GM12874 (cell line): ENCODE data around the gene FAM83C.

Experiments used
- CTCF ChIP-seq: IDR thresholded peaks from 2 replicates; pipeline ENCODE4 v1.5.1; 2011; ENCODE audit warnings: low read depth, mild to moderate bottlenecking, control low read depth, low read length, moderate library complexity; ENCODE audit not compliant: insufficient read depth

The FAM83C gene

DNA sequence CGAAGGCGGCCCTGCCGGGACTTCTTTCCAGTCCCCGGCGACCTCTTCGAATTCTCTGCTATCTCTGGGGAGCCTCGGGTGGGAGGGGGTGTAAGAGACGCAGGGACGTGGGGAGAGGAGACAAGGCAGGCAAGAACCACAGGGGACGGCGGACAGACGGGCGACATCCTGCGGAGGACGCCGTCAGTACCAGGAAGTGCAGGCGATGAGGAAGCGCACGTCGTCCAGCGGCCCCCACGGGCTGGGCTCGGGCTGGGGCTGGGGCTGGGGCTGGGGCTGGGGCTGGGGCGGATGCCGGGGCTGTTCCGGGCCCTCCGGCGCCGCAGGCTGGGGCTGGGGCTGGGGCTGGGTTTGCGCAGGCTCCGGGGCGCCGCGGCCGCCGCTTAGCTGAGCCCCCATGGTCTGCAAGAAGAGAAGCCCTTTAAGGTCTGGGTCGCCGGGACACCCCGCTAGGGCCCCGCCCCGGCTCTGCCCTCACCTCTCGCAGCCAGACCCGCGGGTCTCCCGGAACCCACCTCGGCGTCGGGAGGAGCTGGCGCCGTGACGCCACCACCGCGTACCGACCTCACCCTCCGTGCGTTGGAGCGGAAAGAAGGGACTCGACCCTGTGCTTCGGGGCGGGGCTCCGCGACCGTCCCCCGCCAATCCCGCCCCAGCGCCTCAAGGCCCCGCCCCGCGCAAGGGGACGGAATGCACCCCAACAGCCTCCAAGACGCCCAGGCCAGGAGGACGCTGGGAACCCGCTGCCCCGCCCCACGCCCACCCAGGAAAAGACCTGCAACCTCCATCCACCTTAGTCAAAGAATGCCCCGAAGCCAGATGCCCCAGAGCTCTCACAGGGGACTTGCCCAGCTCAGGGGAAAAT is 14.5 kb downstream of the FAM83C start, which contains the start of gene MMP24OS:
TSS of gene MMP24OS (minus strand) at position 592 of the 865 bp plus-strand sequence. CDS start at position 399, 193 bp downstream.
- TF ChIP-seq CTCF = peak; percentile 49; the same call in 1 of the 2 replicates

GRCh38 chr20:35277127-35277526 is 15.1 kb downstream of the FAM83C start:
- TF ChIP-seq CTCF = no peak

- no peak for TF ChIP-seq CTCF
Measured at GRCh38 chr20:35276408-35276807, 15.8 kb downstream of the FAM83C start.

GRCh38 chr20:35275741-35276251 is 16.4 kb downstream of the FAM83C start:
- TF ChIP-seq CTCF = no peak

GRCh38 chr20:35274172-35275092 is 17.8 kb downstream of the FAM83C start:
- no peak for TF ChIP-seq CTCF

DNA sequence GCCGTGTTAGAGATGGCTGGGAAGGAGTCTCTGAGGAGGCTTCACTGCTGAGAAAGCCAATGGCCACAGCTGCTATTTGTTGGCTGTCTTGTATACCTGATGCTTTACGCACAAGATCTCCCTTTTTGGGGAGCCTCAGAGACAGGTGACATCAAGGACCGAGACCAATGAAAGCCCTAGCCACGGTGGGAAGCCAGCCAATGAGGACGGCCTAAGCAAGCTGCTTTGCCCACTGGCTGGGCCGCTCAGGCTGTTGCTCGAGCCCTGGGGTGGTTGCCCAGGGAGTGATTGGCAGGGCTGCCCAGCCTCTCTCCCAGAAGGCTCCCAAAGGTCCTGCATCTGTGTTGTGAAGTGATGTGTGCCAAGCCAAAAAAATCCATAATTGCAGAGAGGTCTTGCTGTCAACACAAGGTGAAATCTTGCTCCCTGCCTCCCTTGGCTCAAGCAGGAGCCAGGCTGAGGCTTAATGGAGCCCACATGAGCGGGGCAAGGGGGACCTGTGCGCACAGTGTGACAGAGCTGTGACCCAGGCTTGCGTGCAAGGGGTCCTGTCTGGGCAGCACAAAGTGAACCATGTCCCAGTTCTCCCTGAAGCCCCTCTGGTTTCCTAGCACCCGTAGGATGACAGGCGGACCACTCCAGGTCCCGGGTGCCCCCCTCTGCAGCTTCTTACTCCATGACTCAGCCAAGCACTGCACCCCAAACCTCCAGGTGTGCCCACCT is 18.6 kb downstream of the FAM83C start:
- no peak for TF ChIP-seq CTCF
